K562 (cell line): ENCODE measurements around the gene DBP. TPM values are rescaled to one million over a fixed set of nuclear protein-coding genes. Genes with fewer than 3 reads are reported as not detected.

Experiments
- ATAC-seq: fragments of 200-7000 bp; cut with Tn5 transposase; 3 replicates; pipeline ENCODE4 v1.9.1; 2020; ENCODE audit warnings: moderate library complexity
- BruUV-seq: library from RNA; stranded (reverse); fragments of 400-500 nt; replicated peaks from 2 replicates; lab custom pipeline; 2021; lab: Mats Ljungman, UMichigan
- CTCF ChIA-PET: fragments of 300-600 bp; formaldehyde crosslinking; extraction: SDS; loops from one replicate; lab custom pipeline; 2021; ENCODE audit warnings: low intra/inter-chr PET ratio; lab: Yijun Ruan, JAX
- POLR2A ChIA-PET: fragments of 300-600, 350-650 bp; sonication (Branson Sonifier 250); formaldehyde crosslinking; extraction: SDS; loops from one replicate; lab custom pipeline; 2021; ENCODE audit warnings: antibody characterized with exemption, inconsistent platforms; lab: Yijun Ruan, JAX
- DNase-seq, 4 experiments: peaks; one replicate each; pipeline versions ENCODE4 v3.0.0 to v3.0.0-alpha.2; 2011 to 2018; ENCODE audit warnings: low spot score in 3 of 4, mixed read lengths in 3 of 4; ENCODE audit errors: extremely low read depth in 1 of 4
- FAIRE-seq: peaks from 2 replicates; lab custom pipeline; 2011; peaks lifted over from hg19 to GRCh38; lab: Jason Lieb, UNC
- H2AFZ ChIP-seq: 2 replicates; pipeline ENCODE4 v1.6.0; 2011; ENCODE audit warnings: low read depth, low read length, control low read depth, inconsistent platforms
- H3K27ac ChIP-seq: fragments of 200-600 bp; 3 replicates; pipeline ENCODE4 v1.8.0; 2011; ENCODE audit warnings: low read depth, mild to moderate bottlenecking, control low read depth, inconsistent platforms, low read length, moderate library complexity, mixed read lengths; ENCODE audit errors: extremely low read depth
- H3K27me3 ChIP-seq, 2 experiments: fragments of 300-600 bp in 1 of 2; 2 replicates in 1 of 2; 3 replicates in 1 of 2; pipeline versions ENCODE4 v1.6.0 to v1.8.0; 2011; ENCODE audit warnings: inconsistent platforms in 2 of 2, low read length in 2 of 2, mild to moderate bottlenecking in 1 of 2, mixed read lengths in 1 of 2, moderate library complexity in 1 of 2; ENCODE audit not compliant: control insufficient read depth in 2 of 2, insufficient read depth in 2 of 2
- H3K36me3 ChIP-seq: fragments of 300-600 bp; 3 replicates; pipeline ENCODE4 v1.8.0; 2011; ENCODE audit warnings: mild to moderate bottlenecking, low read length, inconsistent platforms; ENCODE audit not compliant: control insufficient read depth, insufficient read depth
- H3K4me1 ChIP-seq, 2 experiments: fragments of 200-600 bp in 1 of 2; replicated peaks in 1 of 2; 2 replicates in 1 of 2; 3 replicates in 1 of 2; pipeline versions ENCODE4 v1.5.1 to v1.8.0; 2011; ENCODE audit warnings: inconsistent platforms in 2 of 2, low read length in 2 of 2, mild to moderate bottlenecking in 1 of 2, mixed read lengths in 1 of 2, moderate library complexity in 1 of 2; ENCODE audit not compliant: control insufficient read depth in 2 of 2, insufficient read depth in 2 of 2
- H3K4me2 ChIP-seq: 2 replicates; pipeline ENCODE4 v1.6.1; 2011; ENCODE audit warnings: low read length, control low read depth, inconsistent platforms, mixed read lengths; ENCODE audit not compliant: insufficient read depth
- H3K4me3 ChIP-seq: fragments of 200-600 bp; sonication (generic), shearing (Covaris generic); 2 replicates; pipeline ENCODE4 v1.5.1; 2016; ENCODE audit warnings: control low read depth, inconsistent platforms
- H3K79me2 ChIP-seq: fragments of 200-600 bp; 3 replicates; pipeline ENCODE4 v1.8.0; 2011; ENCODE audit warnings: low read length, inconsistent platforms; ENCODE audit not compliant: control insufficient read depth, insufficient read depth
- H3K9ac ChIP-seq, 2 experiments: 2 replicates each; pipeline versions ENCODE4 v1.6.0 to v1.6.1; 2011; ENCODE audit warnings: low read depth in 2 of 2, low read length in 2 of 2, control low read depth in 1 of 2, inconsistent platforms in 1 of 2, mild to moderate bottlenecking in 1 of 2, mixed read lengths in 1 of 2; ENCODE audit not compliant: insufficient read depth in 1 of 2
- H3K9me1 ChIP-seq: one replicate; pipeline ENCODE4 v1.6.0; 2011; ENCODE audit warnings: inconsistent platforms, mild to moderate bottlenecking, low read length, moderate library complexity; ENCODE audit not compliant: control insufficient read depth, insufficient read depth
- H3K9me3 ChIP-seq: replicated peaks from 2 replicates; pipeline ENCODE4 v1.5.1; 2011; ENCODE audit warnings: low read depth, low read length, inconsistent platforms; ENCODE audit not compliant: control insufficient read depth, insufficient read depth
- H4K20me1 ChIP-seq: replicated peaks from 2 replicates; pipeline ENCODE4 v1.6.1; 2011; ENCODE audit warnings: low read length, inconsistent platforms, mixed read lengths; ENCODE audit not compliant: control insufficient read depth, insufficient read depth
- BCOR ChIP-seq: fragments of 450-650 bp; IDR thresholded peaks from 2 replicates; pipeline ENCODE4 v1.6.1; 2016
- ESRRA ChIP-seq: fragments of 450-650 bp; IDR thresholded peaks from 2 replicates; pipeline ENCODE4 v1.6.1; 2014; ENCODE audit warnings: low read depth, mild to moderate bottlenecking, moderate library complexity, borderline replicate concordance
- PBX2 ChIP-seq, 2 experiments: IDR thresholded peaks in 1 of 2; conservative IDR thresholded peaks in 1 of 2; 2 replicates each; pipeline ENCODE4 v1.6.1; 2016; ENCODE audit warnings: low read depth in 2 of 2, mild to moderate bottlenecking in 1 of 2, missing compliant biosample characterization in 1 of 2, missing genetic modification characterization in 1 of 2, moderate library complexity in 1 of 2
- RBM25 ChIP-seq: fragments of 200-400 bp; formaldehyde crosslinking; IDR thresholded peaks from 2 replicates; pipeline ENCODE4 v1.6.1; 2018; ENCODE audit warnings: low read length, low read depth, moderate library complexity; ENCODE audit not compliant: severe bottlenecking
- SMARCA5 ChIP-seq: fragments of 450-650 bp; IDR thresholded peaks from 2 replicates; pipeline ENCODE4 v1.6.1; 2016
- ZFP36 ChIP-seq: fragments of 150-350 bp; IDR thresholded peaks from 2 replicates; pipeline ENCODE4 v1.6.1; 2018; ENCODE audit warnings: low read length, low read depth; ENCODE audit not compliant: partially characterized antibody
- WGBS: fragments of 100-300 bp; shearing (Covaris generic); methylation state at CpG from one replicate; pipeline ENCODE4 v1.1.6; 2016; ENCODE audit warnings: low coverage, mixed read lengths; ENCODE audit not compliant: insufficient coverage; ENCODE audit errors: missing lambda C conversion rate; 5-methylcytosine and 5-hydroxymethylcytosine counted together
- in situ Hi-C: fragments of 300-500 bp; cut with MboI; formaldehyde crosslinking; loops from 4 replicates; pipeline ENCODE4 v1.15.0; 2018; ENCODE audit warnings: inconsistent platforms, mixed read lengths
- intact Hi-C: fragments of 100-400 bp; cut with micrococcal nuclease; formaldehyde crosslinking; loops from 2 replicates; pipeline ENCODE4 v1.14.2; 2022
- polyA plus RNA-seq, 8 experiments: library from polyadenylated mRNA; depleted of rRNA in 4 of 8; stranded (reverse) in 5 of 8; unstranded in 3 of 8; fragments of >200 nt; fragmentation: Nextera tagmentation in 2 of 8; fragmentation: Illumina TruSeq in 1 of 8; extraction: Ambion mirVana in 2 of 8; extraction: Trizol in 1 of 8; gene quantifications; 2 replicates each; pipeline versions ENCODE4 v1.2.1 to v1.2.3, GENCODE V29; 2011 to 2014; ENCODE audit warnings: inconsistent platforms in 1 of 8, missing spikeins in 1 of 8
- total RNA-seq, 7 experiments: library from RNA; depleted of rRNA in 6 of 7; stranded (reverse); fragments of >200 nt in 6 of 7; fragmentation: Illumina TruSeq in 2 of 7; extraction: Trizol in 2 of 7; gene quantifications; 2 replicates each; pipeline versions ENCODE4 v1.2.1 to v1.2.3, GENCODE V29; 2011 to 2021; ENCODE audit warnings: low replicate concordance in 1 of 7

Gene DBP
- total and polyA plus RNA-seq, 9 of the 15 experiments (the other 6 are each of a cell fraction or from before 2014, with no cell fraction given): 0.25 to 5.5 (median 1.8) TPM

- Histone ChIP-seq H3K9ac (no peak overlapping the region), H3K9me3 (no peaks in the 10 kb centered on the region), H3K27ac (no peak overlapping the region), H3K4me3 (no peak overlapping the region), H3K4me2 (no peak overlapping the region), H3K9me1 (peaks cover 2% of the 10 kb centered on the region), H3K27me3 (peaks cover 0 to 7% of the 10 kb centered on the region in 2 experiments; a peak in 2 of 5 replicates), H3K79me2 (no peaks in the 10 kb centered on the region)
- FAIRE-seq (no peak), DNase-seq (no peak), ATAC-seq (no peak)
- BruUV-seq: no TSS peak
- in situ Hi-C loops: loop anchor here (25.0 kb wide), 1 partner anchor 1517 kb away; no protein-coding TSS in a partner anchor
- POLR2A ChIA-PET: interaction anchor here (0.5 to 2.6 kb wide), 3 partner anchors 10 to 22 kb away, joined by 3 to 9 read pairs (median 8); no protein-coding TSS in a partner anchor
- TF ChIP-seq ESRRA (no peak), PBX2 (CRISPR knock-in tag; IDR thresholded peaks at IDR 0.05; ENCODE audit: low read depth) (no peak), PBX2 (tag; conservative IDR thresholded peaks at IDR 0.05; ENCODE audit: low read depth) (no peak), ZFP36 (peak; percentile 62), RBM25 (peak; percentile 72), SMARCA5 (peak; percentile 72; the same call in 1 of the 2 replicates), BCOR (peak; percentile 62)
- TF ChIP-seq, all 486 proteins: peak for 4
- Histone ChIP-seq H3K4me1 (peaks cover 0 to 30% of the 10 kb centered on the region in 2 experiments; a peak in 2 of 5 replicates), H3K36me3 (no peaks in the 10 kb centered on the region), H2AFZ (no peak overlapping the region), H4K20me1 (0 out of 2 replicates have a peak, but pooled peaks cover 2% of the 10 kb centered on the region)
- WGBS: 36% methylated on average over 4 of the region's 9 CpGs
- intact Hi-C loops: no loop called here
- CTCF ChIA-PET: no interaction called here
Measured at GRCh38 chr19:48595171-48595570, 42.0 kb downstream of the DBP start.
